NCI-H146 (cell line): ENCODE results near the gene MPV17.
"Not testable (repeated sequence)": the region's sequence is repeated elsewhere in the genome, so short reads cannot be mapped to it uniquely, and the experiment has no call there.

ENCODE experiments used
- DNase-seq: peaks from one replicate; lab custom pipeline; 2025; lab: John Stamatoyannopoulos, UW

Gene MPV17

GRCh38 chr2:27323596-27324285 is 844 bp upstream of the MPV17 start:
- DNase-seq = no peak

DNA sequence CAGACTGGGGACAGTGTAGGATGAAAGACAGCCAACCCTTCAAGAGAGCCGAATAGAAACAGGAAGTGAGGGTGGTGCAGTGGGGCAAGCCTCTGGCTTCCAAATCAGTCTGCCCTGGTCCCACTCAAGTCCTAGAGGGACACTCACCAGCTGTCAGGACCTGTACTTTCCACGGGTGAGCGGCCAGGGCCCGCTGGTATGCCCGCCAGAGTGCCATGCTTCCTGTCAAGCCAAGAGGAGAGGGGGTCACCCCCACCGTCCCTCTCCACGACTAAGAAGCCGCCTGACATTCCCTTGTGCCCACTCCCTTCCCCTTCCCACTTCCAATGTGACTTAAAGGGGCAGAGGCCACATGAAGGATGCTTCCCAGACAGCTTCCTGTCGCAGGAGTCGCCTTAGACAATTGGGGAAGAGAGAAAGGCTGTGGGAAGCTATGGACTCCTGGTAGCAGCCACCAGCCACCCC is 564 bp downstream of the MPV17 start:
- no peak for DNase-seq

- DNase-seq = peak; percentile 37
Measured at GRCh38 chr2:27320958-27321543, 1.8 kb downstream of the MPV17 start.

- DNase-seq = not testable (repeated sequence)
Measured at GRCh38 chr2:27319839-27320238, 3.1 kb downstream of the MPV17 start.

DNA sequence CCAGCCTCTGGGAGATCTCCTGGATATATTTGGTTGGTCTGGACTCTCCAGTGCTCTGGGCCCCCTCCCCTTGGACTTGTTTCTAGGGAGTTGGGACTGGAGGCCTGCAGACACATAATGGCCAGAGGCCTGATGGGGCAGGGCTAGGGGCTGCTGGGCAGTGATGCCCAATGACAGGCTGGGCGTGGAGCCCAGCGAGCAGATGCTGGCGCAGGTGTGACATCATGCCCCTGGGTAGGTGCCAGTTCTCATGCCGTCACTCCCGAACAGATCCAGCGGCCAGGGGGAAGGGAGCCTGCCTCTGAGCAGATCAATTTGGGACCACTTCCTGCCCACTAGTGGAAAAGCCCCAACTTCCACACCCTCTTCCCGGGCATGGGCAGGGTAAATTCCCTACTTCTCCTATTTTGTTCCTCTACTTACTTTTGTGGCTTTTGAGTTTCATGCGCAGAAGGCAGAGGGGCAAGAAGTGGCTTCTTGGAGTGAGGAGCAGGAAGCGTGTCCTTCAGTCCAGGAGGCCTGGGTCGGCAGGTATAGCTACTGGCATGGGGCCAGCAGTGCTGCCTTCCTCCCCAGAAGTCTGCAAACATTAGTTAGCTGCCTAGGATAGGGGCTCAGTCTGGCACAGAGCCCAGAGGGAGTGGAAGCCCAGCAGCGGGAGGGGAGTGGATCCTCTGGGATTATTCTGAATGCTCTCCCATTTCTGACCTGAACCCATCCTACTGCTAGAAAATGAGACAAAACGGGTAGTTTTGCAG is 6.1 kb downstream of the MPV17 start:
- DNase-seq = peak; percentile 18

DNA sequence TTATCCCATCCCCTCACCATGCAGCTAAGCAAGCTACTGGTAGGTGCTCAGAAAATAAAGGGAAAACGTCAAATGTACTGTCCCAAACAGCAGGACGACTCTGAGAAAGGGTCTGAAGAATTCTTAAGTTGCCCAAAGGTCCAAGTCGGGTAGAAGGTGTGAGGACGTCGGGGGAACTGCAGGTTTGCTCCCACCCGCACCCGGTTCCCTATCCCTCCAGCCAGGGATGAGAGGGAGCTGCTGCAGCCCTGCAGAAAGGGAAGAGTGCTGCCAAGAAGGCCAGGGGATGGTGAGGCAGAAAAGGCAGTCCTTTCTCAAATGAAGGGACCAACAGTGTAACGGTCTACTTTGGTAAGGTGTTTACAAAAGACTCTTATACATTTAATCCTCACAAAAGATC is 7.8 kb downstream of the MPV17 start:
- no peak for DNase-seq

DNA sequence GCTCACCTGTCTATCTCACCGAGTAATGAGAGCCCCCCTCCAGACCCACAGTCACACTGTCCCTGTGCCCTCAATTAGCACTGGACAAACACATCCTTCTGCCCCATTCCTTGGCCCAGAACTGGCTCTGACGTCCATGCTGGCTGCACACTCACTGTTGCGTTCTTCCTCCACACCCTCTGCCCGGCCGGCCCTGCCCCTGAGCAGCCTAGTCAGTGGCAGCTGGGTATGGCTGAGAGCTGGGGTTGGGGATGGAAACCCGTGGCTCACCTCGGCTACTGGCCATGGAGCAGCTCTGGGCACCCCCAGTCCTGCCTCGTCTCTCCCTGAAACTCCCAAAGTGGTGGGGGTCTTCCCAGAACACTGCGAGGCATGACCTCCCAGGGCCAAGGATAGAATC is 8.2 kb downstream of the MPV17 start:
- DNase-seq = no peak

DNA sequence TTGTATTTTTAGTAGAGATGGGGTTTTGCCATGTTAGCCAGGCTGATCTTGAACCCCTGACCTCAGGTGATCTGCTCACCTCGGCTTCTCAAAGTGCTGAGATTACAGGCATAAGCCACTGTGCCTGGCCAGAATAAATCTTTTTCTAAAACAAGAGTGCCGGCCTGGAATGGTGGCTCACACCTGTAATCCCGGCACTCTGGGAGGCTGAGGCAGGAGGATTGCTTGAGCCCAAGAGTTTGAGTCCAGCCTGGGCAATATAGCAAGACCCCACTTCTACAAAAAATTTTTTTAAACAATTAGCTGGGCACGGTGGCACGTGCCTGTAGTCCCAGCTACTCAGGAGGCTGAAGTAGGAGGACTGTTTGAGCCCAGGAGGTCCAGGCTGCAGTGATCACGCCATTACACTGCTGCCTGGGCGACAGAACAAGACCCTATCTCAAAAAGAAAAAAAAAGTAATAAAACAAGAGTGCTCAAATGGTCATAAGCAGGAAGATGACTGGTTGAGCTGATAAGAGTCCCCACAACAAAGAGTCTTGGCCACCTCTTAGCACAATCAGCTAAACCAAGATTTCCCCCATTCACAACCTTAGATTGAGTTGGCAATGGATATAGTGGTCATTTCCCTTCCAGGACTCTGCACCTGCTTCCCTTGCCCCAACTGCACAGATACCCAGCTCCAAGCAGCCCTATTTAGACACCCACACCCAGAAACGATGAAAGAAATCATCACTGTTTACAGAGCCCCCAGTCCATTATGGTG is 8.8 kb downstream of the MPV17 start:
- DNase-seq = no peak

DNA sequence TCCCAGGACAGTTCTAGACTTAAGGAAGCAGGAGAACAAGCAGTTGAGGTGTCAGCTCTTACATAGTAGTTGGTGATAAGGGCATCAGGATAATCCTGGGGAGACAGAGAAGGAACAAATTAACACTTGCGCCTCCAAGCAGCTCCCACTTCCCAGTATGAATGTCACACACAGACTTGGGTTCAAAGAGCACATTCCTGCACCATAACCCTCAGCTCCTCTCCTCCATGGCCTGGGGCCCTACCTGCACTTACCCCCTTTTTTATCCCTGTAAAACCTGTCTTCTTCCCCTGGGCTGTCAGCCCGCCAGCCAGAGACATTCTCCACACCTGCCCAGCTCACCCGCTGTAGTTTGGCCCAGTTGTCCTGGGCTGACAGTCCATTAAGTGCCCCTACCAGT is 10.7 kb downstream of the MPV17 start:
- DNase-seq = no peak

GRCh38 chr2:27309651-27310050 is 13.2 kb downstream of the MPV17 start:
- no peak for DNase-seq

DNA sequence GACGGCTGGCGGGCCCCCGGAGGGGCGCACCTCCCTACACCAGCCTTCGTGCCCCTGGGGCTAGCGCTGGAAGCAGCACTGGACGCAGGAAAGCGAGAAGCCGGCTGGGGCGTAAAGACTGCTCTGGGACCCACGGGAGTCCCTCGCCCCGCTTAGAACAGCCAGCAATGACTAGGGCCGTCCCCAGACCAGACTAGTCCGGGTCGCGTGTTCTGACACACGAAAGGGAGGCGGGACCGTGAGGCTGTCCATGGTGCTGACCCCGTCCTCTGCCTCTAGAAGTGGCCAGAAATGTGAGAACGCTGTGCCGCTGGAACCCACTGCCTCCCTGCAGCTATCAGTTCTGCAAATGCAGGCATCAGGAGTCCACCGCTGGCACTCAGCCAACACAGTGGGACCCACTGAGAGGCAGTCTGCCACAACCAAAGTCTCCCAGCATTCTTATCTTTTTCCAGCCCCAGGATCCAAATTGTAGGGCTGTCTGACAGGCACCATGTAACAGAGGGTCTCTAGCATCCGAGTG is 14.5 kb downstream of the MPV17 start, which contains the start of gene UCN:
UCN (minus strand) TSS at position 87 of the 523 bp plus-strand sequence. CDS start 550 bp downstream, outside the sequence.
- DNase-seq = no peak

GRCh38 chr2:27307545-27308358 is 15.1 kb downstream of the MPV17 start:
- no peak for DNase-seq

DNA sequence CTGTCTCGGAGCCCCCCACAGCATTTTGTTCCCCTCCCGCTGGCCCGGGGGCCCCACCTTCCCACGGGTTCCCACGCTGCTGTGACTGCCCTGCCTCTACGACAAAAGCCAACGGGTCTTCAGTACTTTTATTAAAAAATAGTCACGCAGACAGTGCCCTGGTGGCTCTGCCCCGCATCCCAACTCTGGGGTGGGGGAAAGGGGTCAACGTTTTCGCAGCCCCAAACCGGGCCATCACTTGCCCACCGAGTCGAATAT is 15.7 kb downstream of the MPV17 start:
- DNase-seq = no peak

GRCh38 chr2:27306573-27307286 is 16.2 kb downstream of the MPV17 start:
- DNase-seq = peak; percentile 66

DNA sequence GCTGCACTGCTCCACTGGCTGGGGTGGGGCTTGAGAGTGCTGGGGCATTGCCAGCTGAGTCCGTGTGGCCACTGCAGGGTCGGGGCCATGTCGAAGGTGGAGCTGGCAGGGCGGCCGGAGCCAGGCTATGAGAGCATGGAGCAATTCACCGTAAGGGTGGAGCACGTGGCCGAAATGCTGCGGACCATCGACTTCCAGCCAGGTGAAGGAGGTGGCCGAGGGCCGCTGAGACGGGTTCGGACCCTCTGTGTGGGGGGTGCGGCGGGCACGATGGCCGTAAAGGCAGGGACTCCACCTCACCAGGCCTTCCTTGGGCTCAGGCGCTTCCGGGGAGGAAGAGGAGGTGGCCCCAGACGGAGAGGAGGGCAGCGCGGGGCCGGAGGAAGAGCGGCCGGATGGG is 16.8 kb downstream of the MPV17 start:
- DNase-seq = peak; percentile 54

DNA sequence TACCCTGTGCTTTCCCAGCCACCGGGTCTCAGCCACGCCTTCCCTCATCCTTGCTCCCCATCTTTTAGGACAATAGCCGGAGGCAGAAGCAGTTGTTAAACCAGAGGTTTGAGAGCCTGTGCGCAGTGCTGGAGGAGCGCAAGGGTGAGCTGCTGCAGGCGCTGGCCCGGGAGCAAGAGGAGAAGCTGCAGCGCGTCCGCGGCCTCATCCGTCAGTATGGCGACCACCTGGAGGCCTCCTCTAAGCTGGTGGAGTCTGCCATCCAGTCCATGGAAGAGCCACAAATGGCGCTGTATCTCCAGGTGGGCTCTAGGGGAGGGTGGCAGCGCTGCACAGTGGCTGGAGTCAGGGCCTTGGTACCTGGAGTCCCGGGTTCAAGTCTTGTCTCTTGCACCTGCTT is 17.4 kb downstream of the MPV17 start:
- DNase-seq = no peak

DNA sequence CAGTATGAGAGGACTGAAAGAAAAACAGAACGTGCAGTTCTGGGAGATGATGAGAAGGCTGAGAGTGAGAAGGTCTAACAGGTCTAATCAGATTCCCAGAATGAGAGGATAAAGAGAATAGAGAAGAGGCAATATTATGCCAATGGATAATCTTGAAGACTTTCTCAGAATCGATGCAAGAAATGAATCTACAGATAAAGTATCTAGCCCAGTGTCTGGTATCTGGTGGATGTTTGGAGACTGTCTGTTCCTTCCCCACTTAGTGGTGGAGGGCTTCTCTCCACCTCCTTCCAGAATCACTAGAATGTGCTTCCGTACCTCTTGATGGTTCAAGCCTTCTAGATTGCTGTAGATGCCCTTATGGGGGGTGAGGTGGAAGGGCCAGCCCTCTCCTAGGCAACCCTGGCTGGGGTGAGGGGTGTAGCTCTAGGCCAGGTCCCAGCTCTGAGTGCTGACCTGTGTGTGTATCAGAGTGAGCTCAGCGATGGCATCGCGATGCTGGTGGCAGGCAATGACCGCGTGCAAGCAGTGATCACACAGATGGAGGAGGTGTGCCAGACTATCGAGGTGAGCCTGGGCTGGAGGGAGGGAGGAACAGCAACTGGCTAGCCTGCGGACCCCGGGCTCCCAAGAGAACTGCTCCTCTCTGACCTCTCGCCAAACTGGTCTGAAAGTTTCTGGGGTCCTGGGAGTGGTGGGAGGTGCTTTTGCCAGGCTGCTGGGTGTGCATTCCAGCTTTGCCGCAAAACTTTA is 18.2 kb downstream of the MPV17 start:
- no peak for DNase-seq

DNA sequence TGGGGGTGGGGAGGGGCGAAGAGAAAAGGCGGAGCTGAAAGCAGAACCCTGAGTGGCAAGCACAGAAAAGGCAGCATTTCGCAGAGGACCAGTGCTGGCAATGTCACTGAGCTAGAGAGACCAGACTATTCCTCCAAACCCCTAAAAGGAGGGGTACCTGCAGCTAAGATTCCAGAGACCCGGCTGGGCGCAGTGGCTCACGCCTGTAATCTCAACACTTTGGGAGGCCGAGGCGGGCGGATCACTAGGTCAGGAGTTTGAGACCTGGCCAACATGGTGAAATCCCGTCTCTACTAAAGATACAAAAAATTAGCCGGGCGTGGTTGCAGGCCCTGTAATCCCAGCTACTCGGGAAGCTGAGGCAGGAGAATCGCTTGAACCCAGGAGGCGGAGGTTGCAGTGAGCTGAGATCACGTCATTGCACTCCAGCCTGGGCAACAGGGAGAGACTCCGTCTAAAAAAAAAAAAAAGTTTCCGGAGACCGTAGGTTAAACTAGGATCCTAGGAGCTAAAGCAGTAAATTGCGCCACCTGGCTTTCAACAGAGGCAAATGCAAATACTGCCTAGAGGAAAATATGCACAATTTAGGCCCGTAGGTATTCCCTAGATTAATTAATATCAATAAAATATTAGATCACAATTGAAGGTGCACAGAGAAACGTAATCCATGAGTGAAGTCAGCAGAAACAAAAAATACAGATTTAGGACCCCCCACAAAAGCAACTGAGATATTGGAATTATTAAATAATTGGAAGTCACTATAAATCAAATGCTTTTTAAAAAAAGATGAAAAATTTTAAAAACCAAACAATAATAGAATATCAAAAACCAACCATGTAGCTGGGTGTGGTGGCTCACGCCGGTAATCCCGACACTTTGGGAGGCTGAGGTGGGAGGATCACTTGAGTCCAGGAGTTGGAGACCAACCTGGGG is 19.5 kb downstream of the MPV17 start:
- DNase-seq = peak; percentile 83

DNA sequence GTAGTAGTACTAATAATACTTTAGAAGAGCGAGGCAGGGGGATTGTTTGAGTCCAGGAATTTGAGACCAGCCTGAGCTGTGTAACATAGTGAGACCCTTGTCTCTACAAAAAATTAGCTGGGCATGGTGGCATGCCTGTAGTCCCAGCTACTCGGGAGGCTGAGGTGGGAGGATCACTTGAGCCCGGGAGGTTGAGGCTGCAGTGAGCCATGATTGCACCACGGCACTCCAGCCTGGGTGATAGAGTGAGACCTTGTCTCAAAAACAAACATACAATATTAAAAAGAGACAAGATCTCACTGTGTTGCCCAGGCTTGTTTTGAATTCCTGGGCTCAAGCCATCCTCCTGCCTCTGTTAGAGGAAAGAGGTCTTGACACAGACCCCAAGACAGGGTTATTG is 22.3 kb downstream of the MPV17 start:
- not testable (repeated sequence) for DNase-seq
